Central memory CD8-positive, alpha-beta T cell (primary cell): ENCODE data around the gene PRADC1.
A peak's percentile ranks its signal among the peaks of the same experiment; 100 is the strongest.

Experiments
- ATAC-seq: fragments of 150-1000 bp; cut with Tn5 transposase; replicated peaks from 2 replicates; pipeline ENCODE4 v1.10.0; 2022; ENCODE audit warnings: mild to moderate bottlenecking, moderate FRiP score, moderate number of reproducible peaks; ENCODE audit not compliant: poor library complexity, severe bottlenecking; ENCODE audit errors: extremely low read depth
- DNase-seq, 2 donors: peaks; one replicate each; pipeline ENCODE4 v3.0.0; 2021; ENCODE audit warnings: low spot score in 2 of 2
- H3K27ac Mint-ChIP-seq: one replicate; pipeline ENCODE4 v1.8.0; 2022; ENCODE audit warnings: low read depth, mild to moderate bottlenecking, moderate library complexity, mixed read lengths
- H3K27me3 Mint-ChIP-seq: one replicate; pipeline ENCODE4 v1.8.0; 2022; ENCODE audit warnings: mixed read lengths
- H3K36me3 Mint-ChIP-seq: one replicate; pipeline ENCODE4 v1.8.0; 2022; ENCODE audit warnings: mild to moderate bottlenecking, moderate library complexity, mixed read lengths; ENCODE audit not compliant: insufficient read depth
- H3K4me1 Mint-ChIP-seq: one replicate; pipeline ENCODE4 v1.8.0; 2022; ENCODE audit warnings: mixed read lengths
- H3K4me3 Mint-ChIP-seq: one replicate; pipeline ENCODE4 v1.8.0; 2022; ENCODE audit warnings: mild to moderate bottlenecking, moderate library complexity, mixed read lengths
- H3K9me3 Mint-ChIP-seq: one replicate; pipeline ENCODE4 v1.8.0; 2022; ENCODE audit warnings: mixed read lengths

Gene PRADC1

GRCh38 chr2:73255907-73256617 lies 23.0 kb upstream of the PRADC1 start:
- H3K27me3 Mint-ChIP-seq, result no peaks in the 10 kb centered on the region
- peaks cover 12% of the 10 kb centered on the region for H3K36me3 Mint-ChIP-seq
- H3K4me3 Mint-ChIP-seq, result no peak overlapping the region
- H3K9me3 Mint-ChIP-seq, result no peaks in the 10 kb centered on the region
- no peaks in the 10 kb centered on the region for H3K4me1 Mint-ChIP-seq
- no peak overlapping the region for H3K27ac Mint-ChIP-seq
- no peak for ATAC-seq
- no peak for DNase-seq

- DNase-seq (no peak), ATAC-seq (no peak)
- no peaks in the 10 kb centered on the region for H3K4me1 Mint-ChIP-seq
- H3K4me3 Mint-ChIP-seq, result no peak overlapping the region
- no peaks in the 10 kb centered on the region for H3K27me3 Mint-ChIP-seq
- H3K27ac Mint-ChIP-seq, result no peak overlapping the region
- no peaks in the 10 kb centered on the region for H3K9me3 Mint-ChIP-seq
- H3K36me3 Mint-ChIP-seq, result peaks cover 22% of the 10 kb centered on the region
These were observed 22.1 kb upstream of the PRADC1 start for GRCh38 chr2:73255007-73255644.

GRCh38 chr2:73254343-73255006 lies 21.4 kb upstream of the PRADC1 start:
- Mint-ChIP-seq H3K36me3 (peaks cover 25% of the 10 kb centered on the region), H3K9me3 (no peaks in the 10 kb centered on the region), H3K4me1 (no peaks in the 10 kb centered on the region), H3K4me3 (no peak overlapping the region), H3K27me3 (no peaks in the 10 kb centered on the region), H3K27ac (no peak overlapping the region)
- ATAC-seq (no peak), DNase-seq (no peak)

GRCh38 chr2:73253901-73254300 lies 20.9 kb upstream of the PRADC1 start:
- no peak overlapping the region for H3K27ac Mint-ChIP-seq
- H3K36me3 Mint-ChIP-seq, result peaks cover 31% of the 10 kb centered on the region
- no peaks in the 10 kb centered on the region for H3K27me3 Mint-ChIP-seq
- no peak for ATAC-seq
- H3K9me3 Mint-ChIP-seq, result no peaks in the 10 kb centered on the region
- H3K4me3 Mint-ChIP-seq, result no peak overlapping the region
- no peaks in the 10 kb centered on the region for H3K4me1 Mint-ChIP-seq
- no peak for DNase-seq

GRCh38 chr2:73253400-73253799 lies 20.4 kb upstream of the PRADC1 start:
- no peaks in the 10 kb centered on the region for H3K9me3 Mint-ChIP-seq
- peaks cover 36% of the 10 kb centered on the region for H3K36me3 Mint-ChIP-seq
- H3K4me1 Mint-ChIP-seq, result no peaks in the 10 kb centered on the region
- H3K27me3 Mint-ChIP-seq, result no peaks in the 10 kb centered on the region
- no peak overlapping the region for H3K4me3 Mint-ChIP-seq
- DNase-seq, result no peak
- ATAC-seq, result no peak
- H3K27ac Mint-ChIP-seq, result no peak overlapping the region

- Mint-ChIP-seq H3K27ac (no peak overlapping the region), H3K36me3 (peaks cover 45% of the 10 kb centered on the region), H3K4me3 (no peak overlapping the region), H3K9me3 (no peaks in the 10 kb centered on the region), H3K27me3 (no peaks in the 10 kb centered on the region), H3K4me1 (no peaks in the 10 kb centered on the region)
- DNase-seq (no peak), ATAC-seq (no peak)
These were observed 19.4 kb upstream of the PRADC1 start for GRCh38 chr2:73252238-73253027.

- no peaks in the 10 kb centered on the region for H3K9me3 Mint-ChIP-seq
- DNase-seq (no peak), ATAC-seq (no peak)
- H3K27ac Mint-ChIP-seq, result no peak overlapping the region
- peaks cover 9% of the 10 kb centered on the region for H3K4me1 Mint-ChIP-seq
- peaks cover 53% of the 10 kb centered on the region for H3K36me3 Mint-ChIP-seq
- no peak overlapping the region for H3K4me3 Mint-ChIP-seq
- no peaks in the 10 kb centered on the region for H3K27me3 Mint-ChIP-seq
These were observed 18.1 kb upstream of the PRADC1 start for GRCh38 chr2:73250872-73251846.

- Mint-ChIP-seq H3K36me3 (peaks cover 66% of the 10 kb centered on the region), H3K27ac (peak overlapping the region; percentile 42), H3K4me3 (no peak overlapping the region), H3K9me3 (no peaks in the 10 kb centered on the region), H3K27me3 (no peaks in the 10 kb centered on the region), H3K4me1 (peaks cover 16% of the 10 kb centered on the region)
- ATAC-seq (no peak), DNase-seq (no peak)
These were observed 16.6 kb upstream of the PRADC1 start for GRCh38 chr2:73249636-73250035.

GRCh38 chr2:73246850-73247249 lies 13.8 kb upstream of the PRADC1 start:
- Mint-ChIP-seq H3K36me3 (peaks cover 79% of the 10 kb centered on the region), H3K4me3 (no peak overlapping the region), H3K4me1 (peaks cover 22% of the 10 kb centered on the region), H3K27ac (no peak overlapping the region), H3K9me3 (no peaks in the 10 kb centered on the region), H3K27me3 (no peaks in the 10 kb centered on the region)
- DNase-seq, result no peak
- ATAC-seq, result no peak

- H3K27me3 Mint-ChIP-seq, result no peaks in the 10 kb centered on the region
- no peaks in the 10 kb centered on the region for H3K9me3 Mint-ChIP-seq
- H3K4me1 Mint-ChIP-seq, result peaks cover 22% of the 10 kb centered on the region
- ATAC-seq, result no peak
- DNase-seq, result no peak
- peaks cover 69% of the 10 kb centered on the region for H3K36me3 Mint-ChIP-seq
- no peak overlapping the region for H3K4me3 Mint-ChIP-seq
- H3K27ac Mint-ChIP-seq, result no peak overlapping the region
These were observed 11.5 kb upstream of the PRADC1 start for GRCh38 chr2:73244580-73244979.

GRCh38 chr2:73243884-73244570 lies 11.0 kb upstream of the PRADC1 start:
- Mint-ChIP-seq H3K36me3 (peaks cover 65% of the 10 kb centered on the region), H3K9me3 (no peaks in the 10 kb centered on the region), H3K4me3 (no peak overlapping the region), H3K27ac (no peak overlapping the region), H3K27me3 (no peaks in the 10 kb centered on the region), H3K4me1 (peaks cover 22% of the 10 kb centered on the region)
- ATAC-seq (no peak), DNase-seq (no peak)
